HG03469 (cell line): ENCODE results near the gene ZFAND3.
"Not testable (repeated sequence)": the region's sequence is repeated elsewhere in the genome, so short reads cannot be mapped to it uniquely, and the experiment has no call there.

Source experiments
- ATAC-seq: cut with Tn5 transposase; IDR thresholded peaks from one replicate; pipeline ENCODE4 v1.9.1; 2021; ENCODE audit warnings: mild to moderate bottlenecking, moderate library complexity, moderate number of reproducible peaks; ENCODE audit not compliant: unreplicated experiment

The ZFAND3 gene

DNA sequence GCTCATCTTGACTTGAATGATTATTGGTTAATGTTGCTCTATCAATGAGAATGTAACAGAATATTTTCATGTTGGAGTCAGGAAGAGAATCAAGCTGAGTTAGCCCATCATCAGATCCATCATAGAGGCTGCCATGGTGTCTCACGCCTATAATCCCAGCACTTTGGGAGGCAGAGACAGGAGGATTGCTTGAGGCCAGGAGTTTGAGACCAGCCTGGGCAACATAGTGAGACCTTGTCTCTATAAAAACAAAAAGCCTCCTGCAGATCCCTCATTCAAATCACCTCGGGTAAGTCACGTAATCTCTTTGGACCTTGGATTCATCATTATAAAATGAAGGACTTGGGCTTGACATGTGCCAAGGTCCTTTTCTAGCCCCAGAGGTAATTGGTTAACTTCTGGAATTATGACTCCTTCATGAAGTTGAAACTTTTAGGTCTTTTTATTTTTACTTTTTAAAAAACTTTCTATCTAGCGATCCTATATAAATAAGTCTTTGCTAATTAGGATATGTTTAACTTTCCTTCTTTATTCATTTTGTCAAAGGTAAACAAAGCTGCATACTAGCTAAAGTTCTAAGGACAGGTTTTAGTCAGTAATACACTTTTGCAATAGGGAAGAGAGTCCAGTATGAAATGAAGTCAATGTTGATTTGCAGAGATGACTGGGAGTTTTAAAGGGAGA, 110.9 kb downstream of the ZFAND3 start:
- no peak for ATAC-seq

DNA sequence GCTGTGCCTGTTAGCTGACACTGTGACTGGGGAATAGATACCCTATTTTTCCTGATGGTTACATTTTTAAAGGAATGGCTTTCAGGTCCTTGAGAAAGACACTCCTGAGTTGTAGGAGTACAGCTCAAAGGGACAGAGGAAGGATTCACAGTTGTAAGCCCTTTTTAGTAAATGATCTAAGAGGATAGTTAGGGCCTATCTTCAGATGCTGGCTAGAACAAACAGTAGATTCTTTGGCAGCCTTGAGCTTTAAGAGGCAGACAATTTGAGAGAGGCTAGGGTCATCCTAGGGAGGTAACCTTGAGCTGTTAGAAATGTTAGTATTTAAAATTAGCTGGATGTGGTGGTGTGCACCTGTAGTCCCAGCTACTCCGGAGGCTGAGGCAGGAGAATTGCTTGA, 111.5 kb downstream of the ZFAND3 start:
- no peak for ATAC-seq

DNA sequence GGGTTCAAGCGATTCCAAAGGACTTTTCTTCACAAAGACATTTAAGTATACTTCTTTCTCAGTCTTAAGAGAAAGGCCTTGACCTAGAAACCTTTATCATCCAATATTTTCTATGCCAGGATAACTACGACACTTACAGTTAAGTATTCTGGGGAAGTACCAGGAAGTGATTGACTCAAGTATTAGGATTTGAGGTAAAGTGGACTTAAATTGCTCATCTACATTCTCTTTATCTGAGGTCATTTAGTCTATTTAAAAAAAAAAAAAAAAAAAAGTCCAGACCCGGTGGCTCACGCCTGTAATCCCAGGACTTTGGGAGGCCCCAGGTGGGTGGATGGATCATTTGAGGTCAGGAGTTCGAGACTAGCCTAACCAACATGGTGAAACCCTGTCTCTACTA, 114.7 kb downstream of the ZFAND3 start:
- ATAC-seq: no peak

DNA sequence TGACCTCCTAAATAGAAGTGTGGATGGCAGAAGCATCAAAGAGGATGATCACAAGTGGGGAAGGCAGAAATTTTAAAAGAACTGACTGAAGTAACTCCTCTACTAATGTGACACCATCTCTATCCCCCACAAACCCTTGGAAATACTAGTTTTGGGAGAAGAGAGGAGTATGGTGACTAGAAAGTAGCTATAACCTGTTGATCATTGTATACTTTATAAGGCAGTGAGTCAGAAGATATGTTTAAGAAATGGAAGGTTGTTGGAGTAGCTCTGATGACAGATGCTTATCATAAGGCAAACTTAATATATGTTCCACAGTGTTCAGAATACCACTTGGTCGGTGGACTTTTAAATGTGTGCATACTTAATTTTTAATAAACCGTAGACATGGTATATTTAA, 116.6 kb downstream of the ZFAND3 start:
- no peak for ATAC-seq

GRCh38 chr6:37936906-37937305, 117.4 kb downstream of the ZFAND3 start:
- no peak for ATAC-seq

DNA sequence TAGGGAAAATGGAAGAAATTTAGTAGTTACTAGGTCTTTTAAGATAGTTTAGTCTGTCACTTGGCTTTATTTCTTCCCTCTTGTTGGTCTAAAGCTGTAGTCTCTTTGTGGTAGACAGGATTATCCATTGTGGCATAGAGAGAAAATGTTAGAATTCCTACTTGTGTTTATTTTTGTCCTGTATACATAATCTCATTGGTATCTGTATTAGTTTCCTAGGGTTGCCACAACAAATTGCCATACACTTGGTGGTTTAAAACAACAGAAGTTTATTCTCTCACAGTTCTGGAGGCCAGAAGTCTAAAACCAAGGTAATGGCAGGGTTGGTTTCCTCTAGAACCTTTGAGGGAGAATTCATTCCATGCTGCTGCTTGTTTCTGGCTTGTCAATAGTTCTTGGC, 119.4 kb downstream of the ZFAND3 start:
- ATAC-seq: no peak

DNA sequence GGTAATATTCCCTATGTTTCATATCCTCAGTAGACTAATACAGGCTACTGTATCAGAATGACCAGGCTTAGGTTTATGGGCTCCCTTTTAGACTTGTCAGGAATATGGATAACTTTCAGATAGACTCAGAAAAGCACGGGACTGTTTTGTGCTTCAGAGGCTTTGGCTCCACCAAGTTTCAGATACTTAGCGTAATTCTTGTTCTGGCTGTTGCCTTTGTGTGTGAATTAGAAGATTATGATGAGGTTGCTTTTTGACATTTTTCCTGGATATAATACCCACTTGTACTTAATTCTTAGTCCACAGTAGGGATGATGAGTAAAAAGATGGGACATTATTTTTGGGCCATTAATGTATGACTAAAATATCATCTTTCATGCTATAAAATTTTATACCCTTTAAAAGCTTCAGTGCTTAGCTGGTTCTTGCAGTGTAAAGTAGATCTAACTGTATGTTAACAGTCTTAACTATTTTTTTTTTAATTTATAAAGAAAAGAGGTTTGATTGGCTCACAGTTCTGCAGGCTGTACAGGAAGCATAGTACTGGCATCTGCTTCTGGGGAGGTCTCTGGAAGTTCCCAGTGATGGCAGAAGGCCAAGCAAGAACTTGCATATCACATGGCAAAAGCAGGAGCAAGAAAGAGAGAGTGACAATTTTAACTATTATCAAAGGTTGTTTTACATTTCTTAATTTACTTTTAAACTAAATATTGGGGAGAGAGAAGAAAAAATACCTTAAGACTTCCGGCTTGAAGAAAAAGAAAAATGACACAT, 120.7 kb downstream of the ZFAND3 start:
- no peak for ATAC-seq

- no peak for ATAC-seq
Observed at GRCh38 chr6:37941871-37942270, 122.3 kb downstream of the ZFAND3 start.

DNA sequence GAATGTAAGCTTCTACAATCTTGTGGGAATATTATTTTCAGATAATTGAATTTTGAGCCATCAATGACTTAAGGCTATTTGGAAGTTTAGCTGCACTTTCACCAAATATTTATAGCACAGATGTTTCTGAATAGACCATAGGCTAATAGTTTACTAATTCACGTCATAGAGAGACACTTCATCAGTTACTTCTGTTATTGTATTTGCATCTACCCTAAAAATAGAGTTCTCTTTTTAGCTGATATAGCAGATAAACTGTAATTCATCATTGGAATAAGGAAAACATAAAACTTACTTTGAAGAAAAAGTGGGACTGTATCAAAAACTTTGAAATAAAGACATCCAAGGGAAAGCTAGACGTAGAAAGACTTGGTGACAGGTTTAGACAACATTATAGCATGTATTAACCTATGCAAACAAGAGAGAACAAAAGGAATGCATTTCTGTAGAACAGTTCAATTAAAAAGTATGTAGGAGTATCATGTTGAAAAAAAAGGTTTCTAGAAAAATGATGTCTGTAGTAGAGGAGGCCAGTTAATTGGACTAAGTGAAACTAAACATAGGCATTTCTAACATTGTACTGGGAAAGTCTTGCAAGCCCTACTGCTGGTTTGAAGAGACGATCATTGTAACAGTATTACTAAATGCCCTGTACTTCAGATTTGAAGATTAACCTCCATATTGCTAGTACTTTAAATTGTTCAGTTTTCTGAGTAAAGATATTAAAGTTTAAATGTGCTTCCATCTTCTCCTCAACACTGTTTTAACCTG, 123.3 kb downstream of the ZFAND3 start:
- ATAC-seq: no peak

DNA sequence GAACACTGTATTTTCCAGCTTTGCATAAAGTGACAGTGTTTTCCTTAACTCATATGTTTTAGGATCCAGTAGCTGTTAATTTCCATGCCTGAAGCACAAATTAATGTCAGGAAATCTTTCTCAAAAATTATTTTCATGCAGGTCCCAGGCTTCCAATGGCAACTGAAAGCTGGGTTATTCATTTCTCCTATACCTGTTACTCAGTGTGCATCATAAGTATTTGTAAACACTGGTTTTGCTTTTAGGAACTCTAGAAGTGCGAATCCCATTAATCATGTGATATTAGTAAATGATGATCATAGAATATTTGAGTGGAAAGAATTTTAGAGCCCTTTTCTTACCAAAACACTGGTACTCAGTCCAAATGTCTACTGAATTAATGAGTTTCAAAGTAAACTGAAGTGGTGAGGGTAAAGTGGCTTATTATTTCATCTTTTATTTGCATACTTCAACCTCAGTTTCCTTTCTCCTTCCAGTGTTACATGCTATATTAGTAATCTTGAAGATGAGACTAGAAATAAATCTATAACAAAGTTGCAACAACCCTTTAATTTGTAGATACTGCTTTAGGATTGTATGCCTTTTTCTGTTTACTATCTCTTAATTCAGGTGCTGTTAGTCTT, 124.0 kb downstream of the ZFAND3 start:
- no peak for ATAC-seq

GRCh38 chr6:37946057-37946456, 126.5 kb downstream of the ZFAND3 start:
- no peak for ATAC-seq

- no peak for ATAC-seq
Observed at GRCh38 chr6:37947468-37947867, 127.9 kb downstream of the ZFAND3 start.

- ATAC-seq: not testable (repeated sequence)
Observed at GRCh38 chr6:37948584-37948983, 129.1 kb downstream of the ZFAND3 start.

- no peak for ATAC-seq
Observed at GRCh38 chr6:37952027-37952426, 132.5 kb downstream of the ZFAND3 start.

DNA sequence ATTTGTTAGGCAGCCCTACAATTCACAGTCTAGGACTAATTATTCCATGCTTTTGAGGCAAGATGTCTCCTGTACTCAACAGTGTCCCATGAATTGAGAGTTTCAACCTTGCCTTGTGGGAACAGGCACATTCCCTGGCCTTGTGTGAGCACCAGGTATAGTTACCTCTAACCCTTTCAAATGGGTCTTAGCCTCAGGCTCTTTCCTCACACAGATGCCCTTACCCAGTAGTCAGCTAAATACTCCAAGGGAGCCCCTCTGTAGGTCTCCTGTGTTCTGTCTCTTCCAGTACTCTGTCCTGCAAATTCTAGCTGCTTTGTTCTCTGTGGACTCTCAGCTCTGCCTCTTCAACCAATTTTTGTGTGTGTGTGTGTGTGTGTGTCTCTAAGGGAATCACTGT, 135.3 kb downstream of the ZFAND3 start:
- ATAC-seq: no peak

DNA sequence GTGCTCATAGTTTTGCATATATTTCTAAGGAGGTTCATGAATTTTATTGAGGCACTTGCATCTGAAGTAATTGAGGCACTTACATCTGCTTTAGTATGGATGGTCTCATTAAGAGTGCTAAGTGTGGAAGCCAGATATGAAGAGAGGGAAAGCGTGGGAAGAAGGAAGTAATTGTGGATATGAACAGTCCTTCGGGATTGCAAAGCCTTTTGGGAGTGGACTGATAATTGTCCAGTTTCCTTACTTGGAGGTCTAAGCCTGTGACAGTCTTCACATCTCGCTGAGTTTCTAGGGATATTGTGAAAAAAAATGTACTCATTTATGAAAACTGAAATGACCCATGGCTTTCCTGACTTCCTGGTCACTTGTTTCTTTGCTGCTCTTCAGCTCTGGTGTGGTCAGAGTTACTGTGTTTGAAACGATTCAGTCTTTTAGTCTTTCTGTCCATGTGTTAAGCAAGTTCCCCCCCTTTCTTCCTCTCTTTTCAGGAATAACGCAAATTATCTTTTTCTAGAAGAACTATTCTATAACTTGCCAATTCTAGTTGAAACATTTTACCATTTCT, 137.3 kb downstream of the ZFAND3 start:
- ATAC-seq: no peak

GRCh38 chr6:37959061-37959460, 139.5 kb downstream of the ZFAND3 start:
- ATAC-seq: no peak

- no peak for ATAC-seq
Observed at GRCh38 chr6:37960139-37960935, 140.8 kb downstream of the ZFAND3 start.

- not testable (repeated sequence) for ATAC-seq
Observed at GRCh38 chr6:37962481-37963080, 143.1 kb downstream of the ZFAND3 start.
